SK-N-SH treated with all-trans-retinoic acid at 6 μM for 48 hours (cell line): Measurements from ENCODE around the gene CLINT1.

ENCODE experiments used
- ATAC-seq: fragments of 200-7000 bp; cut with Tn5 transposase; 3 replicates; pipeline ENCODE4 v1.9.1; 2020; ENCODE audit warnings: mild to moderate bottlenecking, moderate library complexity
- BACH2 ChIP-seq: fragments of 250-450 bp; sonication (Bioruptor Pico); IDR thresholded peaks from 2 replicates; pipeline ENCODE4 v1.9.0; 2021; ENCODE audit warnings: mild to moderate bottlenecking, borderline replicate concordance
- CSDC2 ChIP-seq: fragments of 250-450 bp; sonication (Bioruptor Pico); IDR thresholded peaks from 2 replicates; pipeline ENCODE4 v1.5.0; 2020; ENCODE audit warnings: mild to moderate bottlenecking, moderate library complexity
- ESRRG ChIP-seq: fragments of 250-450 bp; sonication (Bioruptor Pico); IDR thresholded peaks from 2 replicates; pipeline ENCODE4 v1.6.1; 2021; ENCODE audit warnings: mild to moderate bottlenecking
- GLIS3 ChIP-seq: fragments of 250-450 bp; sonication (Bioruptor Pico); IDR thresholded peaks from 2 replicates; pipeline ENCODE4 v1.5.0; 2020; ENCODE audit warnings: mild to moderate bottlenecking, moderate library complexity
- ISL1 ChIP-seq: fragments of 250-450 bp; sonication (Bioruptor Pico); IDR thresholded peaks from 2 replicates; pipeline ENCODE4 v2.1.2; 2022; ENCODE audit warnings: mild to moderate bottlenecking, moderate library complexity
- OSR1 ChIP-seq: fragments of 250-450 bp; sonication (Bioruptor Pico); IDR thresholded peaks from 2 replicates; pipeline ENCODE4 v1.8.0; 2022; ENCODE audit warnings: moderate library complexity, mild to moderate bottlenecking, inconsistent platforms
- PPARA ChIP-seq: fragments of 250-450 bp; sonication (Bioruptor Pico); IDR thresholded peaks from 2 replicates; pipeline ENCODE4 v1.5.0; 2020; ENCODE audit warnings: mild to moderate bottlenecking, borderline replicate concordance
- RARB ChIP-seq: fragments of 250-450 bp; sonication (Bioruptor Pico); IDR thresholded peaks from 2 replicates; pipeline ENCODE4 v1.8.0; 2021; ENCODE audit warnings: mild to moderate bottlenecking, moderate library complexity
- SNAI2 ChIP-seq: fragments of 250-450 bp; sonication (Bioruptor Pico); IDR thresholded peaks from 2 replicates; pipeline ENCODE4 v1.5.0; 2020; ENCODE audit warnings: mild to moderate bottlenecking, moderate library complexity
- TCF4 ChIP-seq: fragments of 250-450 bp; sonication (Bioruptor Pico); IDR thresholded peaks from 2 replicates; pipeline ENCODE4 v1.8.0; 2021; ENCODE audit warnings: mild to moderate bottlenecking, moderate library complexity, borderline replicate concordance
- TOX ChIP-seq: fragments of 250-450 bp; sonication (Bioruptor Pico); IDR thresholded peaks from 2 replicates; pipeline ENCODE4 v1.8.0; 2021; ENCODE audit warnings: mild to moderate bottlenecking, moderate library complexity, borderline replicate concordance
- ZC3H10 ChIP-seq: fragments of 250-450 bp; sonication (Bioruptor Pico); IDR thresholded peaks from 2 replicates; pipeline ENCODE4 v1.5.1; 2021; ENCODE audit warnings: mild to moderate bottlenecking, moderate library complexity
- ZFP3 ChIP-seq: fragments of 250-450 bp; sonication (Bioruptor Pico); IDR thresholded peaks from 2 replicates; pipeline ENCODE4 v1.5.0; 2020; ENCODE audit warnings: mild to moderate bottlenecking, moderate library complexity
- ZFP30 ChIP-seq: fragments of 450-650 bp; formaldehyde crosslinking; IDR thresholded peaks from 2 replicates; pipeline ENCODE4 v1.5.0; 2022; ENCODE audit warnings: mild to moderate bottlenecking, moderate library complexity
- ZNF565 ChIP-seq: fragments of 450-650 bp; formaldehyde crosslinking; conservative IDR thresholded peaks from 2 replicates; pipeline ENCODE4 v1.5.0; 2020; ENCODE audit warnings: low read depth, mild to moderate bottlenecking, moderate library complexity
- ZNF70 ChIP-seq: fragments of 450-650 bp; formaldehyde crosslinking; IDR thresholded peaks from 2 replicates; pipeline ENCODE4 v1.5.0; 2020; ENCODE audit warnings: mild to moderate bottlenecking, moderate library complexity
- ZNF8 ChIP-seq: fragments of 450-650 bp; formaldehyde crosslinking; IDR thresholded peaks from 2 replicates; pipeline ENCODE4 v1.5.0; 2020; ENCODE audit warnings: mild to moderate bottlenecking, moderate library complexity
- TF ChIP-seq, protein P1 (sequence below): fragments of 250-450 bp; sonication (Bioruptor Pico); IDR thresholded peaks from 2 replicates; pipeline ENCODE4 v1.5.1; 2020; ENCODE audit warnings: low read depth, mild to moderate bottlenecking, moderate library complexity
- TF ChIP-seq, protein P2 (sequence below): fragments of 250-450 bp; sonication (Bioruptor Pico); IDR thresholded peaks from 2 replicates; pipeline ENCODE4 v1.8.0; 2020; ENCODE audit warnings: mild to moderate bottlenecking, moderate library complexity, borderline replicate concordance
- TF ChIP-seq, protein P3 (sequence below): fragments of 250-450 bp; sonication (Bioruptor Pico); IDR thresholded peaks from 2 replicates; pipeline ENCODE4 v1.5.1; 2021; ENCODE audit warnings: mild to moderate bottlenecking, moderate library complexity
- TF ChIP-seq, protein P4 (sequence below): fragments of 250-450 bp; sonication (Bioruptor Pico); IDR thresholded peaks from 2 replicates; pipeline ENCODE4 v1.8.0; 2021; ENCODE audit warnings: low read depth, mild to moderate bottlenecking, moderate library complexity, borderline replicate concordance
- TF ChIP-seq, protein P5 (sequence below): fragments of 250-450 bp; sonication (Bioruptor Pico); IDR thresholded peaks from 2 replicates; pipeline ENCODE4 v1.5.0; 2020; ENCODE audit warnings: mild to moderate bottlenecking, moderate library complexity

The CLINT1 gene

DNA sequence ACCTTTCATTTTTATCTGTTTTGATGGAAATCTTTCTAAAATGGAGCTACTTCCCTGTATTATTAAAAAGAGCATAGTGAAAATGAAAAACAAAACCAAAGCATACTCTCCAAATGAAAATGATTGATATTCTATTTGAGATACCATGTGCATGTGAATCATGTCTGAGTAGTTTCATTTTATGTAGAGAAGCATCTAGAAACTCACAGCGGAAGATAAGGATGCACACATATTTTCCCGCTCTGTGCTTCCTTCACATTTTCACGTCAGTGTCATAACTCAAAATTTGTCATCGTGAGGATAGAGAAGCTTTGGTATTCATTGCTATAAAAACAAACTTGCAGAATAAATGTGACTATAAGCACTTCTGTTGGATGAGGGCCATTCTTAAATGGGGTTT, 34.0 kb upstream of the CLINT1 start:
- no peak for TF ChIP-seq BACH2 (CRISPR knock-in tag)
- no peak for TF ChIP-seq ZC3H10
- TF ChIP-seq OSR1 = no peak
- TF ChIP-seq ZFP3 = no peak
- TF ChIP-seq, protein P1, sequence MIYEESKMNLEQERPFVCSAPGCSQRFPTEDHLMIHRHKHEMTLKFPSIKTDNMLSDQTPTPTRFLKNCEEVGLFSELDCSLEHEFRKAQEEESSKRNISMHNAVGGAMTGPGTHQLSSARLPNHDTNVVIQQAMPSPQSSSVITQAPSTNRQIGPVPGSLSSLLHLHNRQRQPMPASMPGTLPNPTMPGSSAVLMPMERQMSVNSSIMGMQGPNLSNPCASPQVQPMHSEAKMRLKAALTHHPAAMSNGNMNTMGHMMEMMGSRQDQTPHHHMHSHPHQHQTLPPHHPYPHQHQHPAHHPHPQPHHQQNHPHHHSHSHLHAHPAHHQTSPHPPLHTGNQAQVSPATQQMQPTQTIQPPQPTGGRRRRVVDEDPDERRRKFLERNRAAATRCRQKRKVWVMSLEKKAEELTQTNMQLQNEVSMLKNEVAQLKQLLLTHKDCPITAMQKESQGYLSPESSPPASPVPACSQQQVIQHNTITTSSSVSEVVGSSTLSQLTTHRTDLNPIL (CRISPR knock-in tag) = no peak
- TF ChIP-seq, protein P2, sequence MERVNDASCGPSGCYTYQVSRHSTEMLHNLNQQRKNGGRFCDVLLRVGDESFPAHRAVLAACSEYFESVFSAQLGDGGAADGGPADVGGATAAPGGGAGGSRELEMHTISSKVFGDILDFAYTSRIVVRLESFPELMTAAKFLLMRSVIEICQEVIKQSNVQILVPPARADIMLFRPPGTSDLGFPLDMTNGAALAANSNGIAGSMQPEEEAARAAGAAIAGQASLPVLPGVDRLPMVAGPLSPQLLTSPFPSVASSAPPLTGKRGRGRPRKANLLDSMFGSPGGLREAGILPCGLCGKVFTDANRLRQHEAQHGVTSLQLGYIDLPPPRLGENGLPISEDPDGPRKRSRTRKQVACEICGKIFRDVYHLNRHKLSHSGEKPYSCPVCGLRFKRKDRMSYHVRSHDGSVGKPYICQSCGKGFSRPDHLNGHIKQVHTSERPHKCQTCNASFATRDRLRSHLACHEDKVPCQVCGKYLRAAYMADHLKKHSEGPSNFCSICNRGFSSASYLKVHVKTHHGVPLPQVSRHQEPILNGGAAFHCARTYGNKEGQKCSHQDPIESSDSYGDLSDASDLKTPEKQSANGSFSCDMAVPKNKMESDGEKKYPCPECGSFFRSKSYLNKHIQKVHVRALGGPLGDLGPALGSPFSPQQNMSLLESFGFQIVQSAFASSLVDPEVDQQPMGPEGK = no peak
- no peak for TF ChIP-seq RARB (CRISPR knock-in tag)
- no peak for TF ChIP-seq ZNF70
- TF ChIP-seq, protein P3, sequence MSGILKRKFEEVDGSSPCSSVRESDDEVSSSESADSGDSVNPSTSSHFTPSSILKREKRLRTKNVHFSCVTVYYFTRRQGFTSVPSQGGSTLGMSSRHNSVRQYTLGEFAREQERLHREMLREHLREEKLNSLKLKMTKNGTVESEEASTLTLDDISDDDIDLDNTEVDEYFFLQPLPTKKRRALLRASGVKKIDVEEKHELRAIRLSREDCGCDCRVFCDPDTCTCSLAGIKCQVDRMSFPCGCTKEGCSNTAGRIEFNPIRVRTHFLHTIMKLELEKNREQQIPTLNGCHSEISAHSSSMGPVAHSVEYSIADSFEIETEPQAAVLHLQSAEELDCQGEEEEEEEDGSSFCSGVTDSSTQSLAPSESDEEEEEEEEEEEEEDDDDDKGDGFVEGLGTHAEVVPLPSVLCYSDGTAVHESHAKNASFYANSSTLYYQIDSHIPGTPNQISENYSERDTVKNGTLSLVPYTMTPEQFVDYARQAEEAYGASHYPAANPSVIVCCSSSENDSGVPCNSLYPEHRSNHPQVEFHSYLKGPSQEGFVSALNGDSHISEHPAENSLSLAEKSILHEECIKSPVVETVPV = no peak
- TF ChIP-seq, protein P4, sequence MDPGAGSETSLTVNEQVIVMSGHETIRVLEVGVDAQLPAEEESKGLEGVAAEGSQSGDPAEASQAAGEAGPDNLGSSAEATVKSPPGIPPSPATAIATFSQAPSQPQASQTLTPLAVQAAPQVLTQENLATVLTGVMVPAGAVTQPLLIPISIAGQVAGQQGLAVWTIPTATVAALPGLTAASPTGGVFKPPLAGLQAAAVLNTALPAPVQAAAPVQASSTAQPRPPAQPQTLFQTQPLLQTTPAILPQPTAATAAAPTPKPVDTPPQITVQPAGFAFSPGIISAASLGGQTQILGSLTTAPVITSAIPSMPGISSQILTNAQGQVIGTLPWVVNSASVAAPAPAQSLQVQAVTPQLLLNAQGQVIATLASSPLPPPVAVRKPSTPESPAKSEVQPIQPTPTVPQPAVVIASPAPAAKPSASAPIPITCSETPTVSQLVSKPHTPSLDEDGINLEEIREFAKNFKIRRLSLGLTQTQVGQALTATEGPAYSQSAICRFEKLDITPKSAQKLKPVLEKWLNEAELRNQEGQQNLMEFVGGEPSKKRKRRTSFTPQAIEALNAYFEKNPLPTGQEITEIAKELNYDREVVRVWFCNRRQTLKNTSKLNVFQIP = no peak
- no peak for TF ChIP-seq PPARA (CRISPR knock-in tag)
- TF ChIP-seq, protein P5, sequence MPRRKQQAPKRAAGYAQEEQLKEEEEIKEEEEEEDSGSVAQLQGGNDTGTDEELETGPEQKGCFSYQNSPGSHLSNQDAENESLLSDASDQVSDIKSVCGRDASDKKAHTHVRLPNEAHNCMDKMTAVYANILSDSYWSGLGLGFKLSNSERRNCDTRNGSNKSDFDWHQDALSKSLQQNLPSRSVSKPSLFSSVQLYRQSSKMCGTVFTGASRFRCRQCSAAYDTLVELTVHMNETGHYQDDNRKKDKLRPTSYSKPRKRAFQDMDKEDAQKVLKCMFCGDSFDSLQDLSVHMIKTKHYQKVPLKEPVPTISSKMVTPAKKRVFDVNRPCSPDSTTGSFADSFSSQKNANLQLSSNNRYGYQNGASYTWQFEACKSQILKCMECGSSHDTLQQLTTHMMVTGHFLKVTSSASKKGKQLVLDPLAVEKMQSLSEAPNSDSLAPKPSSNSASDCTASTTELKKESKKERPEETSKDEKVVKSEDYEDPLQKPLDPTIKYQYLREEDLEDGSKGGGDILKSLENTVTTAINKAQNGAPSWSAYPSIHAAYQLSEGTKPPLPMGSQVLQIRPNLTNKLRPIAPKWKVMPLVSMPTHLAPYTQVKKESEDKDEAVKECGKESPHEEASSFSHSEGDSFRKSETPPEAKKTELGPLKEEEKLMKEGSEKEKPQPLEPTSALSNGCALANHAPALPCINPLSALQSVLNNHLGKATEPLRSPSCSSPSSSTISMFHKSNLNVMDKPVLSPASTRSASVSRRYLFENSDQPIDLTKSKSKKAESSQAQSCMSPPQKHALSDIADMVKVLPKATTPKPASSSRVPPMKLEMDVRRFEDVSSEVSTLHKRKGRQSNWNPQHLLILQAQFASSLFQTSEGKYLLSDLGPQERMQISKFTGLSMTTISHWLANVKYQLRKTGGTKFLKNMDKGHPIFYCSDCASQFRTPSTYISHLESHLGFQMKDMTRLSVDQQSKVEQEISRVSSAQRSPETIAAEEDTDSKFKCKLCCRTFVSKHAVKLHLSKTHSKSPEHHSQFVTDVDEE (CRISPR knock-in tag) = no peak
- TF ChIP-seq GLIS3 = no peak
- no peak for TF ChIP-seq CSDC2 (CRISPR knock-in tag)
- TF ChIP-seq TCF4 (CRISPR knock-in tag) = no peak
- no peak for TF ChIP-seq ZNF565 (CRISPR knock-in tag)
- TF ChIP-seq ZFP30 (CRISPR knock-in tag) = no peak
- no peak for TF ChIP-seq ESRRG (CRISPR knock-in tag)
- ATAC-seq = no peak

DNA sequence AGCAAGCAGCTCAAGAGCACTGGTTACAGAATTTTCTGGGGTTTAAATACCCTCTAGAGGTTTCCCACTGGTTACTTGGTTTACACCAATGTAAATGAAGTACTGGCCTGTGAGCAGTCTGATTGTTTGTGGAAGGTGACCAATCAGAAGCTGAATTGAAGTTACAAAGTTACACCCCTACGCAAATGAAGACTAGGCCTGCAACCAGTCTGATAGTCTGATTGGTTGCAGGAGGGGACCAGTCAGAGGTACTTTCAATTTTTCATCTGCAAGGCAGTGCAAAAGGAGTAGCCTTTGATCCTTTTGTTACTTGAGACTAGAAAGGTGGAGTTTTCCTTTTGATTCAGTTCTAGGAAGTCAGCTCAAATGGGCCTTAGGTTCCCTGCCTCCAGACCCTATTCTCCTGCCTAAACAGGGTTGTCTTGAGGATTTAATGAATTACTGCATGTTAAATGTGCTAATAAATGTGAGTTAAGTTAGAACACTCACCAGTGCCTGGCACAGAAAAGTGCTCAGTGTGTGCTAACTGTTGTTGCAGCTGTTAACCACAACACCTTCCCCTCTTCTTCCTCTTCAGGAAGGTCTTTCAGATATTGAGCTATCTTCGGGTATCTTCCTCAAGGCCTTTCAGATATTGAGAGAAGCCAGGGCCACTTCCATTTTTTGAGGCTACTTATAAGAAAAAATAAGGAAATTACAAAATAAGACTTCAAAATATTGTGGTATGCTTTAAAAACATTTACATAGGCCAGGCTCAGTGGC, 32.1 kb upstream of the CLINT1 start:
- ATAC-seq = peak; percentile 47; the same call in 1 of the 3 replicates
- TF ChIP-seq, protein P4 = no peak
- TF ChIP-seq ISL1 = no peak
- TF ChIP-seq CSDC2 (CRISPR knock-in tag) = no peak
- TF ChIP-seq ZNF8 = no peak
- no peak for TF ChIP-seq TCF4 (CRISPR knock-in tag)
- TF ChIP-seq BACH2 (CRISPR knock-in tag) = no peak
- TF ChIP-seq TOX (CRISPR knock-in tag) = no peak
- TF ChIP-seq ZNF565 (CRISPR knock-in tag) = no peak
- TF ChIP-seq, protein P5 (CRISPR knock-in tag) = no peak
- TF ChIP-seq, protein P2 = no peak
- TF ChIP-seq ZNF70 = no peak
- no peak for TF ChIP-seq SNAI2
- no peak for TF ChIP-seq ZC3H10
